ENCODE results near the gene PPP2R3B.
"Not testable (repeated sequence)": the region's sequence is repeated elsewhere in the genome, so short reads cannot be mapped to it uniquely, and the experiment has no call there.

PPP2R3B gene

GRCh38 chrX:334971-335757 lies 51.5 kb downstream of the PPP2R3B start:
- no peak for DNase-seq

- DNase-seq, result no peak
Observed at GRCh38 chrX:334331-334891, 52.3 kb downstream of the PPP2R3B start.

- no peak for DNase-seq
Observed at GRCh38 chrX:333611-334311, 52.9 kb downstream of the PPP2R3B start.

GRCh38 chrX:332916-333610 lies 53.6 kb downstream of the PPP2R3B start:
- DNase-seq, result no peak

GRCh38 chrX:332496-332860 lies 54.2 kb downstream of the PPP2R3B start:
- no peak for DNase-seq

- no peak for DNase-seq
Observed at GRCh38 chrX:331825-332495, 54.7 kb downstream of the PPP2R3B start.

GRCh38 chrX:331151-331824 lies 55.4 kb downstream of the PPP2R3B start:
- DNase-seq, result no peak

GRCh38 chrX:330726-331150 lies 56.0 kb downstream of the PPP2R3B start:
- no peak for DNase-seq

- DNase-seq, result not testable (repeated sequence)
Observed at GRCh38 chrX:330141-330725, 56.5 kb downstream of the PPP2R3B start.

GRCh38 chrX:329291-329910 lies 57.3 kb downstream of the PPP2R3B start:
- DNase-seq, result no peak

GRCh38 chrX:327660-328126 lies 59.0 kb downstream of the PPP2R3B start:
- DNase-seq, result no peak

- not testable (repeated sequence) for DNase-seq
Observed at GRCh38 chrX:324664-325063, 62.0 kb downstream of the PPP2R3B start.

GRCh38 chrX:323721-324628 lies 62.7 kb downstream of the PPP2R3B start:
- DNase-seq, result no peak

- no peak for DNase-seq
Observed at GRCh38 chrX:320126-320783, 66.5 kb downstream of the PPP2R3B start.

GRCh38 chrX:319579-320125 lies 67.1 kb downstream of the PPP2R3B start:
- DNase-seq, result no peak

GRCh38 chrX:318739-319578 lies 67.7 kb downstream of the PPP2R3B start, which contains the start of gene GTPBP6:
Gene GTPBP6, minus strand, starts transcription at chrX:318796. Its CDS starts 9 bp downstream, at chrX:318787.
- DNase-seq, result no peak

GRCh38 chrX:318068-318738 lies 68.5 kb downstream of the PPP2R3B start:
- no peak for DNase-seq
